AG20443 (cell line): ENCODE results near the gene SORBS2.

Experiments used
- DNase-seq: peaks from one replicate; pipeline ENCODE4 v3.0.0; 2012; ENCODE audit warnings: low spot score, mixed read lengths

SORBS2 gene

DNA sequence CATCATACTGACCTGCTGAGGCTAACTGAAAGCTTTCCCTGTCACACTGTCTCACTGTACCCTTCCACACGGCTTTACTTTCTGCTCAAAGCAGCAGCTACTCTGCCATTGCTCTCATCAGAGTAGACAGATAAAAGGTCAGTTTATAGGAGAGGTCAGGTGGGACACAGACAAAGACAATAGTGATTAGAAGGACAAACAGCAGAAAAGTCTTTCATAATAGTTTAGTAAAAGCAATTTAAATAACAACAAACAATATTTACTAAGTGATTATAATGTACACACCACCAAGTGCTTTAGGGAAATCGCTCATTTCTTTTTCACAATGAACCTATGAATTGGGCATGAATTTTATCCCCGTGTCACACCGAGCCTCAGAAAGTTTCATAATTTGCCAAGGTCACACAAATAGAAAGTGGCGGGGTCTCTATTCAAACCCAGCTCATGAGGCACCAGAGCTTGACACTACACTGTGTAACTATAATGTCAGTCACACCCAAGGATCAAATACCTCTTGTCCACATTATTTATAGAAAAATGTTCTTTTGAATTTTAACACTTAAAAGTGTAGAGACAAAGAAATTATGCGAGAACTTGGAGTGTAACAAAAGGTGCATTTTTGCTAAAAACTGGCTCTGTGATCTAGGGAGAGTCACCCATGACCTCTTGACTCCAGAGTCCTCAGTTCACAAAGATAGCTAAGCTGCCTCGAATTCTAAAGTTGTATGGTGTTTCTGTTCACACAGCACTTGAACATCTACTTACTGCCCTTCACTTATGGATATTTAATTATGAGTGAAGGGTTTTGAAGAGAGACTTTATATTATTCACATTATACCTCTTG, 24.5 kb upstream of the SORBS2 start:
- no peak for DNase-seq

GRCh38 chr4:185835814-185836213, 23.8 kb upstream of the SORBS2 start:
- DNase-seq: no peak

GRCh38 chr4:185835336-185835735, 23.3 kb upstream of the SORBS2 start:
- DNase-seq: no peak

DNA sequence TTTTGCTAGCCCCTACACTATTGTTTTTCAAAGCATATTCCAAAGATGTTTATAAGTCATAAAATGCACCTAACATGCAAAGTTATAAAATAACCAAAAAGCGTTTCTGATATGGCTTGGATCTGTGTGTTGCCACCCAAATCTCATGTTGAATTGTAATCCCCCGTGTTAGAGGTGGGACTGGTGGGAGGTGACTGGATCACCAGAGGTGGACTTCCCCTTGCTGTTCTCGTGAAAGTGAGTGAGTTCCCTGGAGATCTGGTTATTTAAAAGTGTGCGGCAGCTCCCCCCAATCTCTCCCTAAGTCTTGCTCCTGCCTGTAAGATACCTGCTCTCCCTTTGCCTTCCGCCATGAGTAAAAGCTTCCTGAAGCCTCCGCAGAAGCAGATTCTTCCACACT, 22.8 kb upstream of the SORBS2 start:
- no peak for DNase-seq

GRCh38 chr4:185834088-185834487, 22.1 kb upstream of the SORBS2 start:
- DNase-seq: no peak

DNA sequence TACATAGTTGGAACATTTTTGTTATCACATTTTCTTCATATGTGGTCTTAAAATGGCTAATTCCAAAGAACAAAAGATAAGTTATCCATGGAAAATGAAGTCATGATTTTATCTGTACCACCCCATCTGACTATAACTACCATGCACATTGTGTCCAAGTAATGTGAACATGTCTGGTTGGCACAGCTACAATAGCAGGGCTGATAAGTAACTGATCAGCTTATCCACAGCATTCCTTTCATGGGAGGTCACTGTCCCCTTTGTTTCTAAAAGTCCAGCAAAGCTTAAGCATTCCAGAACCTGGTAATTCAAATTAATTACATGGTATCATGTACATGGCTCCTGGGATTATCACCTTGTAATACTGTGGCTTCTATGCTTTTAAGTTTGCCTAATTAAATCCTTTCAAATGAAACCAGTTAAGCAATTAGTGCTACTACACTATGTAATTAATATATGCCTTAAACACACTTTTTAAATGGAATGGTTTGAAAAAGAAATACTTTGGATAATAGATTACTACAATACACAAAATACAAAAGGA, 21.1 kb upstream of the SORBS2 start:
- no peak for DNase-seq

DNA sequence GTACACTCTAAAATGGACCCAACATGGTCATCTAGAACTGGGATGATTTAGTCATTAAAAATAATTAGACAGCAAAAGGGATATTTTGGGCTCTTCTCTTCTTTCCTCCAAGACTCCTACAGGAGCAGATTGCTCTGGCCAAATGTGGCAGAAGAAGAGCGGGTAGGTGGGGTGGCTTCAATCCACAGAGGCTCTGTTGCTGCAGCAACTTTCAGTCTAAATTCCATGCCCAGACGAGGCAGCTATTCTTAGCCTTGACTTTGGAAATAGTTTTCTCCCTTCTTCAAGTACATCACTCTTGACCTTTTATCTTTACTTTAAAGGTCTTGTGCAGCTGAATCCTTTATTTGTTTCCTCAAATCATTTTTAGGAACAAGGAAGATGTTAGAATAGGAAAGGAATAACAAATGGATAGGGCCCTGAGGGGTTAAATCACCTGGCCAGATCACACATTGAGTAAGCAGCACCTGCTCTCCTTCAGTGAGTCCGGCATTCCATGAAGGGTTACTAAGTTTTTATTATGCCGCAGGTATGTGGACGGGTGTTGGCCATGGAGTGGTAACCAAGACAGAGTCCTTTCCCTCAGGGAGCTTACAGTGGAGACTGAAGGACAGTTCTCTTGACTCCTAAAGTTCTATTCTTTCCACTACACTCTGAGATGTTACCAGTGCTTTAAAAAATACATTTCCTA, 19.3 kb upstream of the SORBS2 start:
- no peak for DNase-seq

DNA sequence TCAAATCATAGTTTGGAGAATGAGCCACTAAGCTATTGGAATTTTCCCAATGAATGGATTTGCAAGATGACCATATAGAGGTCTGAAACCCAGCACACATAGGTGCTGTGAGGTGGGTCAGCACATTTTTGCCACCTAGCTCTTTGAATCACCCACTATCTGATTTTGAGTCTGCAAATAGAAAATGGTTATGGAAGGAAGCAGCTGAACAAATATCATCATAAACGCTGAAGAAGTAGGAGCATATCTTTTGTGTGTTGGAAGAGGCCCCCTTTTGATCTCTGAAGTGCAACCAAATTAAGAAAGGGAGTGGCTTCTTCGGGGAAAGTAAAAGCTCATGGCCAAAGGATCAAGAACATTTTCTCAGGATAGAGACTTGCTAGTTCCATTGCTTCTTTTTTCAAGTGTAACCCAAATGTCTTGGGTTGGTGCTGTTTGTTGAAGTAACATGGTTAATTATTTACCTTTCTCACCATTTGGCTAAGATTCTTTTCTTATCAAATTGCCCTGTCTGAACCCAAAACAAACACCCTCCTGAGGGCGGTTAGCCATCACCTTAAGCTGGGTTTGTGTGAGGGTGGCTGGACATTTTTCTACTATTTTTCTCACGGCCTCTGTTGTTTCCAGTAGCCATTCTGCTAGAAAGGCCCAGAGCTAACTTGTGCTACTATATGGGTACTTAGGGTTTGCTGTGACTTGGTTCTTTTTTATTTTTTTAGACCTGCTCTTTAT, 18.4 kb upstream of the SORBS2 start:
- DNase-seq: no peak

GRCh38 chr4:185826381-185826780, 14.4 kb upstream of the SORBS2 start:
- no peak for DNase-seq

- DNase-seq: no peak
Measured at GRCh38 chr4:185825737-185826136, 13.7 kb upstream of the SORBS2 start.

DNA sequence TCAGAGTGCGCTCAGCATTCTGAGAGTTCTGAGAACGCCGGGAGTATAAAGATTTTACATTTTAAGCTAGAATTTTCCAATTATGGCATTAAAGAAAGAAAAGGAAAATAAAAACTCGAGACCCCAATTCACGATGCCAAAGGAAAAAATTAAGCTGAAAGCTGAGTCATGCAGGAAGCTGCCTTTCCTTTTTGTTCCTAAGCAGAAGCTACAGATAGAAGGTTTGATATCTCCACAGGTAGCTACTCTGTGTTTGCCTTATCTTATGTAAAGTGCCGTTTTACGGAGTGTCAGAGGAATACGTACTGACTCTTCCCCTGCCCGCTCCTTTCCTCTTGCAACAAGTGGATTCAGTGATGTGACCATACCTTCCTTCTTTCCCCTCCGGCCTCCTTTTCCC, 10.8 kb upstream of the SORBS2 start:
- DNase-seq: no peak

GRCh38 chr4:185821029-185821419, 9.0 kb upstream of the SORBS2 start:
- no peak for DNase-seq

GRCh38 chr4:185820146-185821028, 8.4 kb upstream of the SORBS2 start:
- no peak for DNase-seq

- DNase-seq: no peak
Measured at GRCh38 chr4:185819144-185819543, 7.2 kb upstream of the SORBS2 start.

GRCh38 chr4:185817403-185817818, 5.4 kb upstream of the SORBS2 start:
- DNase-seq: no peak

DNA sequence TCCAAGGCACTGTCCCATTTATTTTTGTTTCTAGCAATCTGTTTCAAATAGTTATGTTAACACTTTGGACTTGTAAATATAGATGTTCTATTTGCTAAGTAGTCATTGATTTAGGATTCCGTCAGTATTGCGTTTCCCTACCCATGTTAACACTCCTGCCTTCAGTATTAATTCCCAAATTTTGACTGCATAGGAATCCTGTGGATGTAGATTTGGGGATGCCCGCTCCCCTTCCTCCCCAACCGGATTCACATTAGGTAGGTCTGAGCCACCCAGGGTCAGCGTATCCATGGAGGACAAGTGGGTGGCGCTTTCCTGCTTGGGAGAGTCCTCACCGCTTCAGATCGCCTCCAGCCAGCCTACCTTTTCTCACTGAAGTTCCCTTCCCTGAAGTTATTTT, 1.1 kb upstream of the SORBS2 start:
- no peak for DNase-seq

- no peak for DNase-seq
Measured at GRCh38 chr4:185810746-185811508, 1.1 kb downstream of the SORBS2 start.

DNA sequence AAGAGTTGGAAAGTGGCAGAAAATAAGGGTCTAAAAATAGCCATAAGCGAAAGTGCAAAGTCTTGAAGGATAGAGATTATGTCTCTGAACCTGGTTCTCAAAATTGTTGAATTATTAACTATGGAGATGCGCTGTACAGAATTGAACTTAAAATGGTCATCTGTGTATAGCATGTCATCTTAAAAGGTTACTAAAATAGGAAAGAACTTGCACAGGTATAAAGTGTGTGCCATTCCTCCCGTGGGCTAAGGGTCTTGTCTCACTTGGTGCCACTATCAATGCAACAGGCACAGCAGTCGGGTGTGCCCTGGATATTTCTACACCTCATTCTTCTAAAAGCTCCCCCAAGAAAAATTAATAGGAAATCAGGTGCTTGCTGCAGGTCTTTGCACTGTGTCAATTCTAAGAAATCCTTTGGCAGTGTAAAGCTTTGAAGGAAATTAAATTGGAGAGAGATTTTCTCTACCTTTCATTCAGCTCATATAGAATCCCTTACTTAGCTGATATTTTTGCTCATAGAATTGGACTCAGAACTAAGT, 2.4 kb downstream of the SORBS2 start:
- DNase-seq: no peak

GRCh38 chr4:185809121-185809520, 2.9 kb downstream of the SORBS2 start:
- no peak for DNase-seq

DNA sequence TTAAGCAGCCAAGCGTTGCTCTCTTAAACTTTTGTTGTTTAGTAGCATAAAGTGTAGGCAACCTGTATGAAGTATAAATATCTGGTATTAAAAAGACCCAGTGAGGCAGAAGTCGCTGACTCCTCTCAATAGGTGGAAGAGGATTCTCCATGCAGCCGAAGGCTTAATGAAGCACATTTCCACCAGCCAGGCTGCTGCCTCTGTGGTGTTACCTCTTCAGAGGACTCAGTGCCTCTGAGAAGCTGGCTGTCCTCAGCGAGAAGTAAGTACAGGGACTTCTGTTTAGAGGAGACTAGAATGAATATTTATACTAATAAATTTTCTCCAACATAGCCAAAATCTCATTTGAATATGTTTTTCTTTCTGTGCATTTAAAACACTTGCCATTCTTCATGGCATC, 6.0 kb downstream of the SORBS2 start:
- no peak for DNase-seq
